Endothelial cell (in vitro differentiated cells): ENCODE data around the gene SH3RF3. TPM values are rescaled to one million over a fixed set of nuclear protein-coding genes. Genes with fewer than 3 reads are reported as not detected.
"Not testable (repeated sequence)": the region's sequence is repeated elsewhere in the genome, so short reads cannot be mapped to it uniquely, and the experiment has no call there.

Source experiments
- DNase-seq: peaks from one replicate; pipeline ENCODE4 v3.0.0; 2021; ENCODE audit warnings: low spot score
- H3K27ac Mint-ChIP-seq: one replicate; pipeline ENCODE4 v1.8.0; 2021; ENCODE audit warnings: mixed read lengths, inconsistent platforms; ENCODE audit not compliant: unreplicated experiment
- H3K27me3 Mint-ChIP-seq: one replicate; pipeline ENCODE4 v1.8.0; 2021; ENCODE audit warnings: mild to moderate bottlenecking, moderate library complexity, mixed read lengths, inconsistent platforms; ENCODE audit not compliant: unreplicated experiment
- H3K36me3 Mint-ChIP-seq: one replicate; pipeline ENCODE4 v1.8.0; 2021; ENCODE audit warnings: mild to moderate bottlenecking, low read depth, mixed read lengths, inconsistent platforms; ENCODE audit not compliant: unreplicated experiment
- H3K4me1 Mint-ChIP-seq: one replicate; pipeline ENCODE4 v1.8.0; 2021; ENCODE audit warnings: mild to moderate bottlenecking, mixed read lengths, inconsistent platforms; ENCODE audit not compliant: unreplicated experiment
- H3K4me3 Mint-ChIP-seq: one replicate; pipeline ENCODE4 v1.8.0; 2021; ENCODE audit warnings: mild to moderate bottlenecking, mixed read lengths, inconsistent platforms; ENCODE audit not compliant: unreplicated experiment
- H3K9me3 Mint-ChIP-seq: one replicate; pipeline ENCODE4 v1.8.0; 2021; ENCODE audit warnings: mixed read lengths, inconsistent platforms; ENCODE audit not compliant: unreplicated experiment
- total RNA-seq: library from RNA; stranded (reverse); fragmentation: NEBNext Ultra II Directional; extraction: Animal tissue kit (Norgen Biotek cat#: 25700); gene quantifications from one replicate; pipeline ENCODE4 v1.2.1, GENCODE V29; 2021; ENCODE audit not compliant: unreplicated experiment
- TF ChIP-seq, protein P1 (sequence below): fragments of 200-600 bp; sonication (generic); IDR thresholded peaks from one replicate; pipeline ENCODE4 v1.5.0; 2021; ENCODE audit warnings: antibody characterized with exemption; ENCODE audit not compliant: unreplicated experiment

Gene SH3RF3
- total RNA-seq, 1 donor from 2014 or later = 12.8 TPM

DNA sequence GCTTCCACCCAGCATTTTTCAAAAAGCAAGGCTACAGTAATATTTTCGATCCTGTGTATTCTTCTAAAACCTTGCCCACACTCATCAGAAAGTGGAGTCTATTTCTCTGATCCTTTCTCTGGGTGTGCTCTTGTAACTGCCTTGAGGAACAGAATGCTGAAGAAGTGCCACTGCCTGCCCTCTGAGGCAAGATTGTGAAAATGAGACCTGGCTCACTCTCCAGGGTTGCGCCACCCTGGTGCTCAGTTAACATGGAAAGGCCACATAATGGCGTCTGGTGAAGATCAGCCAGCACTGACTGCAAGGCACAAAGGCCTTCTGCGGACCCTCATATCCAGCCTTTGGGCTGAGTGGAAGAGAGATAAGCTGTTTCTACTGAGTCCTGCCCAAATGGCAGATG lies 11.2 kb upstream of the SH3RF3 start:
- Mint-ChIP-seq H3K9me3 (no peaks in the 10 kb centered on the region), H3K4me1 (no peaks in the 10 kb centered on the region), H3K4me3 (peak overlapping the region; percentile 31), H3K27ac (no peak overlapping the region), H3K27me3 (peaks cover 2% of the 10 kb centered on the region), H3K36me3 (no peaks in the 10 kb centered on the region)
- TF ChIP-seq, protein P1, sequence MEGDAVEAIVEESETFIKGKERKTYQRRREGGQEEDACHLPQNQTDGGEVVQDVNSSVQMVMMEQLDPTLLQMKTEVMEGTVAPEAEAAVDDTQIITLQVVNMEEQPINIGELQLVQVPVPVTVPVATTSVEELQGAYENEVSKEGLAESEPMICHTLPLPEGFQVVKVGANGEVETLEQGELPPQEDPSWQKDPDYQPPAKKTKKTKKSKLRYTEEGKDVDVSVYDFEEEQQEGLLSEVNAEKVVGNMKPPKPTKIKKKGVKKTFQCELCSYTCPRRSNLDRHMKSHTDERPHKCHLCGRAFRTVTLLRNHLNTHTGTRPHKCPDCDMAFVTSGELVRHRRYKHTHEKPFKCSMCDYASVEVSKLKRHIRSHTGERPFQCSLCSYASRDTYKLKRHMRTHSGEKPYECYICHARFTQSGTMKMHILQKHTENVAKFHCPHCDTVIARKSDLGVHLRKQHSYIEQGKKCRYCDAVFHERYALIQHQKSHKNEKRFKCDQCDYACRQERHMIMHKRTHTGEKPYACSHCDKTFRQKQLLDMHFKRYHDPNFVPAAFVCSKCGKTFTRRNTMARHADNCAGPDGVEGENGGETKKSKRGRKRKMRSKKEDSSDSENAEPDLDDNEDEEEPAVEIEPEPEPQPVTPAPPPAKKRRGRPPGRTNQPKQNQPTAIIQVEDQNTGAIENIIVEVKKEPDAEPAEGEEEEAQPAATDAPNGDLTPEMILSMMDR = no peak
- DNase-seq = no peak

DNA sequence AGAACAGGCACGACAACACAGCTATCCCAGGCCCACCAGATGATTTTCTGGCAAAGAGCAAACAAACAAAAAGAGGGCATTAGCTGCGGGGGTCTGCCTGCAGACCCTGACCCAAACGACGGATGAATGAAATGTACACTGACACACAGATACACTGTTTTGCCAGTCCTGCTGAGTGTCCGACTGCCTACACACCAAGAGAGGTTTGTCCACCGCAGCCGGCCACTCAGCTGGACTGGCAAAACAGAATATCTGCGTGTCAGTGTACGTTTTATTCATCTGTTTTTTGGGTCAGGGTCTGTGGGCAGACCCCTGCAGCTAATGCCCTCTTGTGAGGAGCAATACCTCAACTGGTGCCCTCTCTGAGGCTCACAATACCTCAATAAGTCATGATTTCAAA lies 10.7 kb upstream of the SH3RF3 start:
- peaks cover 2% of the 10 kb centered on the region for H3K27me3 Mint-ChIP-seq
- no peak overlapping the region for H3K27ac Mint-ChIP-seq
- TF ChIP-seq, protein P1 = no peak
- H3K4me1 Mint-ChIP-seq = no peaks in the 10 kb centered on the region
- no peaks in the 10 kb centered on the region for H3K36me3 Mint-ChIP-seq
- no peaks in the 10 kb centered on the region for H3K9me3 Mint-ChIP-seq
- no peak for DNase-seq
- no peak overlapping the region for H3K4me3 Mint-ChIP-seq

DNA sequence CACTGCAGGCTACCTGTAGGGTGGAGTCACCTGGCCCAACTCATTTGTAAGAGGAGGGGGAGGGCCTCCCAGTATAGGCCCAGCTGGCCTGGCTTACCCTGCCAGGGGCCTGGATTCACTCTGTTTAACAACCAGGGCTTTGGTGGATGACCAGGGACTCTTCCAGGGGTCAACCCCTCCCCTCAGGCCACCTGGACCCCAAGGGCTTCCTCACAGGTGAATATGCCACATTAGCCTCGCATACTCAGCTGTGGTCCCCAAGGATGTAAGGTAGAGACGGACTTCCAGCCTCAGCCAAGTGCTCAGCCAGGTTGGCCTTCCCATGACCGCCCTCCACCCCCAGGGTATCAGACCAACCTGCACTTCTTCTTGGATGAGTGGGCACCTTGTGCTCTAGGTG lies 8.8 kb upstream of the SH3RF3 start:
- H3K27ac Mint-ChIP-seq = no peak overlapping the region
- H3K36me3 Mint-ChIP-seq = no peaks in the 10 kb centered on the region
- TF ChIP-seq, protein P1 = no peak
- H3K9me3 Mint-ChIP-seq = no peaks in the 10 kb centered on the region
- no peak for DNase-seq
- no peaks in the 10 kb centered on the region for H3K4me1 Mint-ChIP-seq
- H3K27me3 Mint-ChIP-seq = peaks cover 2% of the 10 kb centered on the region
- no peak overlapping the region for H3K4me3 Mint-ChIP-seq

DNA sequence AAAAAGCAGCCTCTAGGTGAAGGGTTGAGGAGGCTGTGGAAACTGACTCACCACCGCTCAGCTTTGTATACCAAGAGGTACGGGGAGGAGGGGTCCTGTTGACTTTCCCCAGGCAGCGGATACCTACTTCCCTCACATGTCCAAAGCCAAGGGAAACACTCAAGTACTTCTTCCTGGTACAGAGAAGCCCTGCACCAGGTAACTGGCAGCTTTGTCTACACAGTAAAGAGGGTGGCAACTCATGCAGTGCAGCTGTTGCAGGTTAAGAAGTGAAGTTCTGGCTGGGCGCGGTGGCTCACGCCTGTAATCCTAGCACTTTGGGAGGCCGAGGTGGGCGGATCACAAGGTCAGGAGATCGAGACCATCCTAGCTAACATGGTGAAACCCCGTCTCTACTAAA lies 8.3 kb upstream of the SH3RF3 start:
- not testable (repeated sequence) for H3K4me3 Mint-ChIP-seq, DNase-seq, H3K9me3 Mint-ChIP-seq, H3K4me1 Mint-ChIP-seq, H3K36me3 Mint-ChIP-seq, H3K27ac Mint-ChIP-seq, H3K27me3 Mint-ChIP-seq

DNA sequence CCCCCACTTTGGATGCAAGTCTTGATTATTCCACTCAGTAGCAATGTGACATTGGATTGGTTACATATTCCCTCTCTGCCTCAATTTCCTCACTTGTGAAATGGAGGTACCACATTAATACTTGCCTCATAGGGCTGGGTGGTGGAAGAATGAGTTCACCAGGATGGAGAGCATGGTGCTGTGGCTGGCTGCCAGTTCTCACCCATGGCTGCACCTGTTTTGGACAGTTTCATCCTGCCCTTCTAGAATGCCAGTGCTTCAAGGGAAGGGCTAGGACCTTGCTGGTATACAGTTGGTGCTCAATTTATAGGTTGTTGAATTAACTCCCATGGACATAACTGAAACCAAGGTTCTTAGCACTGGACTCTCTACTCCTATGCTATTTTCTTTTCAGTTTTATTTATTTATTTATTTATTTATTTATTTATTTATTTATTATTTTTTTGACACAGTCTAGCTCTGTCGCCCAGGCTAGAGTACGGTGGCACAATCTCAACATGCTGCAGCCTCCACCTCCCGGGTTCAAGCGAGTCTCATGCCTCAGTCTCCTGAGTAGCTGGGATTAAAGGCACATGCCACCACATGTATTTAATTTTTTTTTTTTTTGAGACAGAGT lies 5.3 kb upstream of the SH3RF3 start:
- Mint-ChIP-seq H3K36me3 (no peaks in the 10 kb centered on the region), H3K27me3 (peaks cover 6% of the 10 kb centered on the region), H3K4me1 (no peaks in the 10 kb centered on the region), H3K9me3 (no peaks in the 10 kb centered on the region), H3K4me3 (no peak overlapping the region), H3K27ac (no peak overlapping the region)
- TF ChIP-seq, protein P1 = no peak
- DNase-seq = no peak
